GM18873 (cell line): ENCODE data around the gene MYL7.

Source experiments
- ATAC-seq: cut with Tn5 transposase; IDR thresholded peaks from one replicate; pipeline ENCODE4 v1.9.1; 2021; ENCODE audit warnings: mild to moderate bottlenecking, moderate library complexity, moderate number of reproducible peaks; ENCODE audit not compliant: unreplicated experiment, low FRiP score

Gene MYL7

GRCh38 chr7:44152971-44153947, 12.1 kb upstream of the MYL7 start:
- ATAC-seq: no peak

- ATAC-seq: no peak
Observed at GRCh38 chr7:44151956-44152355, 10.8 kb upstream of the MYL7 start.

DNA sequence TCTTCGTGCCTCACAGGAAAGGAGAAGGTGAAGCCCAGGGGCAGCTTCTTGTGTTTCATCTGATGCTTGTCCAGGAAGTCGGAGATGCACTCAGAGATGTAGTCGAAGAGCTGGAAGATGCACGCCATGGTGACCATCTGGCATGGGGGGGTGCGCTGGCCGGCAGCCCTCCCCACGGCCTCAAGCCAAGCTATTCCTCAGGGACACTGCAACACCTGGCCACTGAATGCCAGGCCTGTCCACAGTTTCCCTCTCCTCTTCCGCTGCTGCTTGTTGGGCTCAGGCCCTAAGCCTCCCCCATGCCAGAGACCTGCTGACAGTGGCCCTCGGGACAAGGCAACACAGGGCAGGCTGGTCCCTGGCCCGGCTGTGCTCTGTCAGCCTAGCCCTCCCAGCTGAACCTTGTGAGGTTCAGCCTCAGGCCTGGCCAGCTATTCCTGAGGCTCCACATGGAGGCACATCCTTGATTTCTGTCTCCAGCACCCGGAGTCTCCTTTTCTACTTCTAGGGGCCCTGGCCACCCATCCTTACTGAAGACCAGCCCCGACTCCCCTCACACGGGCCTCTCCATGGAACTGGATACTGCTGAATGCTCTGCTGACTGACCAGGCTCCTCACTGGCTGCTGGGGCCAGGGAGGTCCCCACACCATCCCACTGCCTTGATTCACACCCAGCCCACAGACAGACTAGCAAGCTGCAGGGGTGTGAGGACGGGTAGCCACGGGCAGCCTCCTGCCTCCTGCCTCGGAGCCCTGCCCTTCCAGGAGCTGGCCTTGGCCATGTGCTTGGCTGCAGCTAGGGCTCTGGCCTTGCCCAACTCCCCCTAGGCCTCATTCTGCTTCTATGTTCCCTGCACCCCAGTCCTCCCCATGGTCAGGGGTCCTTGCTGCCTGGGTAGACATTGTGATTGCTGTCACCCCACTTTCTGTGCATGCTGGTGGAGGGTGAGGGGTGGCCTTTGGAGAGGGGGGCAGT, 10.1 kb upstream of the MYL7 start:
- ATAC-seq: no peak

DNA sequence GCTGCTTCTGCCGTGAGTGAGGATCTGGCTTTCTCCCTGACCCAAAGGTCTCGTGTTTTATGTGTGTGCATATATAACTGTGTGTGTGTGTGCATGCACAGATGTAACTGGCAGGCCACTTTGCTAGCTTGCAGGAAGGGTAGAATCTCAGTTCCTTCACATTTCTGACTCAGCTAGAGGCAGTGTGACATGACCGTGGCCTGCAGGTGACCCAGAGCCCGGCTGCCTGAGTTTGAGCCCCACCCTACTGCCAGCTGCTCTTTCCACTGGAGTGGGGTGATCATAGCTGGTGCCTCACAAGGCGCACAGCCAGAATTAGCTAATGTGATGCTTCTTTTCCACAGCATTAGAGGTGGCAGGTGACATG, 9.3 kb upstream of the MYL7 start:
- ATAC-seq: no peak

- ATAC-seq: no peak
Observed at GRCh38 chr7:44149571-44150465, 8.7 kb upstream of the MYL7 start.

- ATAC-seq: no peak
Observed at GRCh38 chr7:44148961-44149536, 7.9 kb upstream of the MYL7 start.

DNA sequence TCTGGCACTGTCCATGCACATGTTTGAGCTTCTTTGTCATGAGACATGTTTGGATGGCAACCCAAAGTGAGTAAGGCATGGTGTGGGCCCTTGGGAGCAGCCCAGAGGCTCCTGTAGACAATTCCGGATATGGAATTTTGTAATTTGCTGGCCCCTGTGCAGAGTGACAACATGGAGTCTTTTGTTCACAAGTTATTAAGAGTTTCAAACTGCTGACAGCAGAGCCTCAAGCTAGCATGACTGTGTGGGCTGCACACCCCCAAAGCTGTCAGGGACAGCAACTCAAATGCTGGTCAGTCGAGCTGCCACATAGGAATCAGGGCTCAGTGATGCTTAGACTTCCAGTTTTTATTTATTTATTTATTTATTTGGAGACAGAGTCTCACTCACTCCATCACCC, 7.0 kb upstream of the MYL7 start:
- no peak for ATAC-seq

DNA sequence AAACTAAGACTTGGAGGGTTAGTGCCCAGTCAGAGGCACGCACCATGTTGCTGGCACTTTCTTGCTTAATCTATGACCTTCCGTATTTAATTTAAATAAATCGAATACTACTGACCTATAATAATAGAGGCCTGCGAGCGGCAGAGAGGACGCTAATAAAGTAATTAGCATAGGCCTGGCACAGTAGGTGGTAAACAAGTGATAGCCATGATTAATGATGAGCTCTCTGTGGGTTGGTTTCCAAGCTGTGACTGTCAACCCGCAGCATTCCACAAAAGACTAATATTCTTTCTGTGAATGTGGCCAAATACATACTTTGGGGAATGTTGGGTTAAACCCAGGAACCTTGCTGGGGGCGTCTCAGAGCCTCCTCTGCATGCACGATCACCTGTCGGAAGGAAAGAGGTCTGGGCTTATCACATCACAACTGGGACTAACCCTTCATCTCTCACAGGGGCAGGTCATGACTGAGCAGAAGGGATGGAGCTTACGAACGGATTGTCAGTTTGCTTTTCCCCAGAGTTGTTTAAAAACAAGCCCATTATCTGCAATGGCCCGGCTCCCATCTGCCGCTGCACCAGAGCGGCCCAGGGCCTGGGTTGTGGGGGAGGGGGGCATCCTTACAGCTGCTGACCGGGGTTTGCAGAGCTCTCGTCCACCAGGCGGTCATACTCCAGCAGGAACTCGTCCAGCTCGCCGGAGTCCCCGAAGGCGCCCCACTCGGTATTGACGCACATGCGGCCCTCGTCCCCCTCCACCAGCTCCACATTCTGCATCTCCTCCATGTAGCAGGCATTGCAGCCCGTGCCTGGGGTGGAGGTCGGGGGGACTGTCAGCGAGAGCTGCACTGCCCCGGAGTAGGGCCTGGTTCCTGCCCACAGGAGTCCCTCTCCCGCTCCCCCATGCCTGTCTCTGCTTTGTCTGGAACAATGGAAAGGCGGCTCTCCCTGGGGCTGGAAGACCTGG, 6.2 kb upstream of the MYL7 start:
- ATAC-seq: no peak

DNA sequence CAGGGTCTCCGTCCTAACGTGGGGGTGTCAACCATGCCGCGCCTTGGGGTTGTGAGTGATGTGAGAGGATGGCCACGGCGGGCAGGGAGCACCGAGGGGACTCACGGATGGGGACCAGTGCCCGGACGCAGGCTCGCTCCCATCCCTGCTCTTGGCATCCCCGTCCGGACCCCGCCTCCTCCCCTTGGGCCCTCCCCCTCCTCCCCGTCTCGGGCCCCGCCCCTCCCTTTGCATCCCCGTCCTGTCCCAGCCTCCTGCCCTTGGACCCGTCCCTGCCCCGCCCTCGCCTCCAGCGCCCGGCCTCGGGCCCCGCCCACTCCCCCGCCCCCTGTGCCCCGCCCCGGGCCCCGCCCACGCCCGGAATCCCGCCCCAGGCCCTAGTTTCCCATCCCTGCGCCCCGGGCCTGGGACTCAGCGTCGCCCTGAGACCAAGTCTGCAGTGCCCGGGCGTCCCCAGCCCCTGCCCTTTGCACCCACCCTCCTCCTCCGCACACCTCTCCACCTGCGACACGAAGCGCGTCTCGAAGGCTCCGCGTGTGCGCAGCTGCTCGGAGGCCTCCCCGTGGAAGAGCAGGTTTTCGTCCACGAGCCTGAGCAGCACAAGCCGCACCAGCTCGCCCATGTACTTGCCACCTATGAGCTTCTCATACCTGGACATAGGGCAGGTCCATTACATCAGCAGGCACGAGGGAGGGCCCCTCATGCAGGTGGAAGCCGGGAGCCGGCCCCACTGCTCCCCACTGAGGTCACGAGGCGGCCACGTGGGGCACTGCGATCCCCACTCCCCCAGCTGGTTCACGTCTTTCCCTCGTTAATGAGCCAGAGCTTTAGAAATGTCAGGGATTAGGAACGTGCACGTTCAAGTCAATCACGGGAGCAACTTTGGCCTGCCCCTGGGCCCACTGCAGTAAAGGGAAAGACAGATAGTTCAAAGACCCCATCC, 5.1 kb upstream of the MYL7 start:
- ATAC-seq: no peak

- no peak for ATAC-seq
Observed at GRCh38 chr7:44145479-44145968, 4.4 kb upstream of the MYL7 start.

GRCh38 chr7:44144968-44145478, 3.9 kb upstream of the MYL7 start:
- no peak for ATAC-seq

- ATAC-seq: no peak
Observed at GRCh38 chr7:44144426-44144967, 3.4 kb upstream of the MYL7 start.

GRCh38 chr7:44143646-44144250, 2.6 kb upstream of the MYL7 start:
- ATAC-seq: no peak

GRCh38 chr7:44142028-44142427, 896 bp upstream of the MYL7 start:
- ATAC-seq: no peak

- no peak for ATAC-seq
Observed at GRCh38 chr7:44140341-44140740, 791 bp downstream of the MYL7 start.

DNA sequence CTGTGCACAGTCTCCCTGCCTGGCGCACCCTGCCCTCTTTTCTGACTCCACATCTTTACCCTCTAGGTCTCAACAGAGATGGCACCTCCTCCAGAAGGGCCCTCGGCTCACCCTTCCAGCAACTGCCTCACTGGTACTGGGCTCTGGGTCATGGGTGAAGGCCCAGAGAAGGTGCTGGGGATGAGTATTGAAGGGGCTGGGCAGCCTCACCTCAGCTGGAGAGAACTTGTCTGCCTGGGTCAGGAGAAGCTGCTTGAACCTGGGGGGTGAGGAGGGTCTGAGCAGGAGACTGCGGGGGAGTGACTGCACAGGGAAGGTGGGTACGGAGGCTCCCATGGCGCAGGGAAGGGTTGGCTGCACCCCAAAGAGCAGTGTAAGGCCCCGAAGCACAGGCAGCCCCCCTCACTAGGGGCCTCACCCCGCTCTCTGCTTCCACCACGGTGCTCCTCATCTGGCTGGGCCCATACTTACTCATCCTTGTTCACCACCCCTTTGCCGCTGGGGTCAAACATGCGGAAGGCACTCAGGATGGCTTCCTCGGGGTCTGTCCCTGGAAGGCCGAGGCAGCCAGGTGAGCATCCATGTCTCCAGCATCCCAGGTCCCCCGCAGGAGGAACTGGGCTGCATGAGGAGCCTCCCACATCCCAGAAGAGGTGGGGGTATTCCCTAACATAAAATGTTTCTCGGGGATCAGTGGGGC, 1.7 kb downstream of the MYL7 start:
- no peak for ATAC-seq
